HEK293 (cell line): Measurements from ENCODE around the gene TRAPPC2L.

Experiments used
- YY1 ChIP-seq: fragments of 450-650 bp; formaldehyde crosslinking; IDR thresholded peaks from 2 replicates; pipeline ENCODE4 v1.5.1; 2018; ENCODE audit warnings: missing biosample characterization, missing genetic modification characterization
- ZNF155 ChIP-seq: fragments of 450-650 bp; formaldehyde crosslinking; IDR thresholded peaks from 2 replicates; pipeline ENCODE4 v1.5.1; 2016; ENCODE audit warnings: missing biosample characterization, missing genetic modification characterization
- ZNF174 ChIP-seq: fragments of 450-650 bp; formaldehyde crosslinking; IDR thresholded peaks from 2 replicates; pipeline ENCODE4 v1.5.0; 2017; ENCODE audit warnings: missing biosample characterization, mild to moderate bottlenecking, missing genetic modification characterization
- ZNF184 ChIP-seq: fragments of 450-650 bp; IDR thresholded peaks from 2 replicates; pipeline ENCODE4 v1.5.1; 2018; ENCODE audit warnings: missing biosample characterization, mild to moderate bottlenecking, missing genetic modification characterization
- ZNF501 ChIP-seq: fragments of 450-650 bp; formaldehyde crosslinking; IDR thresholded peaks from 2 replicates; pipeline ENCODE4 v1.5.1; 2016; ENCODE audit warnings: missing biosample characterization, missing genetic modification characterization
- TF ChIP-seq, protein P1 (sequence below): fragments of 450-650 bp; formaldehyde crosslinking; IDR thresholded peaks from 2 replicates; pipeline ENCODE4 v1.5.1; 2016; ENCODE audit warnings: missing biosample characterization, missing genetic modification characterization
- TF ChIP-seq, protein P2 (sequence below): fragments of 450-650 bp; formaldehyde crosslinking; IDR thresholded peaks from 2 replicates; pipeline ENCODE4 v1.5.1; 2016; ENCODE audit warnings: missing biosample characterization, missing genetic modification characterization

DNA sequence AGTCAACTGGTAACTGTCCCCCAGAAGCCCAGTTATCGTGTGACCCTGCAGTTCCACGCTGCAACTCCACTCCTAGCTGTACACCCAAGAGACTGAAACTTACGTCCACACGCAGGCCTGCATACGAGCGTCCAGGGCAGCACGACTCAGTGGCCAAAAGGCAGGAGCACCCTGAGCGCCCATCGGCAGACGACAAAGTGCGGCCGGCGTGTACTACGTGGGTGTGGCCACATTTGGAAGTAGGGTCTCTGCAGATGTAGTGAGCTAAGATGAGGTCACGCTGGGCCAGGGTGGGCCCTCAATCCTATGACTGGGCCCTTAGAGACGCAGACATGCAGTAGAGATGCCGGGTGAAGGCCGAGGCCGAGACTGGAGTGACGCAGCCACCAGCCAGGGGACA lies 13.7 kb upstream of the TRAPPC2L start:
- TF ChIP-seq ZNF155 (no peak), ZNF501 (tag by site-specific recombination) (no peak), ZNF174 (tag by site-specific recombination) (no peak), YY1 (tag by site-specific recombination) (no peak), ZNF184 (tag by site-specific recombination) (no peak)
- TF ChIP-seq, protein P1, sequence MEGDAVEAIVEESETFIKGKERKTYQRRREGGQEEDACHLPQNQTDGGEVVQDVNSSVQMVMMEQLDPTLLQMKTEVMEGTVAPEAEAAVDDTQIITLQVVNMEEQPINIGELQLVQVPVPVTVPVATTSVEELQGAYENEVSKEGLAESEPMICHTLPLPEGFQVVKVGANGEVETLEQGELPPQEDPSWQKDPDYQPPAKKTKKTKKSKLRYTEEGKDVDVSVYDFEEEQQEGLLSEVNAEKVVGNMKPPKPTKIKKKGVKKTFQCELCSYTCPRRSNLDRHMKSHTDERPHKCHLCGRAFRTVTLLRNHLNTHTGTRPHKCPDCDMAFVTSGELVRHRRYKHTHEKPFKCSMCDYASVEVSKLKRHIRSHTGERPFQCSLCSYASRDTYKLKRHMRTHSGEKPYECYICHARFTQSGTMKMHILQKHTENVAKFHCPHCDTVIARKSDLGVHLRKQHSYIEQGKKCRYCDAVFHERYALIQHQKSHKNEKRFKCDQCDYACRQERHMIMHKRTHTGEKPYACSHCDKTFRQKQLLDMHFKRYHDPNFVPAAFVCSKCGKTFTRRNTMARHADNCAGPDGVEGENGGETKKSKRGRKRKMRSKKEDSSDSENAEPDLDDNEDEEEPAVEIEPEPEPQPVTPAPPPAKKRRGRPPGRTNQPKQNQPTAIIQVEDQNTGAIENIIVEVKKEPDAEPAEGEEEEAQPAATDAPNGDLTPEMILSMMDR (tag by site-specific recombination): no peak
- TF ChIP-seq, protein P2, sequence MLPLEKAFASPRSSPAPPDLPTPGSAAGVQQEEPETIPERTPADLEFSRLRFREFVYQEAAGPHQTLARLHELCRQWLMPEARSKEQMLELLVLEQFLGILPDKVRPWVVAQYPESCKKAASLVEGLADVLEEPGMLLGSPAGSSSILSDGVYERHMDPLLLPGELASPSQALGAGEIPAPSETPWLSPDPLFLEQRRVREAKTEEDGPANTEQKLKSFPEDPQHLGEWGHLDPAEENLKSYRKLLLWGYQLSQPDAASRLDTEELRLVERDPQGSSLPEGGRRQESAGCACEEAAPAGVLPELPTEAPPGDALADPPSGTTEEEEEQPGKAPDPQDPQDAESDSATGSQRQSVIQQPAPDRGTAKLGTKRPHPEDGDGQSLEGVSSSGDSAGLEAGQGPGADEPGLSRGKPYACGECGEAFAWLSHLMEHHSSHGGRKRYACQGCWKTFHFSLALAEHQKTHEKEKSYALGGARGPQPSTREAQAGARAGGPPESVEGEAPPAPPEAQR (tag by site-specific recombination): no peak
